HepG2 (cell line): ENCODE measurements around the gene UBAP2L. TPM values are rescaled to one million over a fixed set of nuclear protein-coding genes. Genes with fewer than 3 reads are reported as not detected.

Experiments used
- ATAC-seq: fragments of 200-7000 bp; cut with Tn5 transposase; 3 replicates; pipeline ENCODE4 v1.9.1; 2020; ENCODE audit warnings: mild to moderate bottlenecking, moderate library complexity
- BruUV-seq: library from RNA; stranded (reverse); fragments of 400-500 nt; replicated peaks from 2 replicates; lab custom pipeline; 2021; lab: Mats Ljungman, UMichigan
- CTCF ChIA-PET: fragments of 300-600 bp; formaldehyde crosslinking; extraction: SDS; loops from one replicate; lab custom pipeline; 2021; ENCODE audit warnings: low total read pairs, inconsistent platforms, low intra/inter-chr PET ratio; lab: Yijun Ruan, JAX
- POLR2A ChIA-PET: fragments of 350-600 bp; sonication (Branson Sonifier 250); formaldehyde crosslinking; loops from one replicate; lab custom pipeline; 2020; ENCODE audit warnings: antibody characterized with exemption, inconsistent platforms; lab: Yijun Ruan, JAX
- DNase-seq: peaks from one replicate; pipeline ENCODE4 v3.0.0-alpha.2; 2015; ENCODE audit warnings: low spot score
- FAIRE-seq: peaks from 3 replicates; lab custom pipeline; 2011; peaks lifted over from hg19 to GRCh38; lab: Jason Lieb, UNC
- H2AFZ ChIP-seq: one replicate; pipeline ENCODE4 v1.6.1; 2011; ENCODE audit warnings: low read length, inconsistent platforms
- H3K27ac ChIP-seq: fragments of 300-600 bp; 3 replicates; pipeline ENCODE4 v1.8.0; 2011; ENCODE audit warnings: mixed run types, mild to moderate bottlenecking, mixed read lengths, low read length, inconsistent platforms; ENCODE audit not compliant: insufficient read depth; ENCODE audit errors: extremely low read length
- H3K27me3 ChIP-seq, 2 experiments: fragments of 200-600 bp in 1 of 2; 2 replicates in 1 of 2; 3 replicates in 1 of 2; pipeline versions ENCODE4 v1.6.0 to v1.8.0; 2011; ENCODE audit warnings: low read length in 2 of 2, mild to moderate bottlenecking in 2 of 2, moderate library complexity in 2 of 2, inconsistent platforms in 1 of 2; ENCODE audit not compliant: insufficient read depth in 2 of 2, control insufficient read depth in 1 of 2
- H3K36me3 ChIP-seq, 2 experiments: fragments of 200-600 bp in 1 of 2; replicated peaks in 1 of 2; 2 replicates in 1 of 2; 3 replicates in 1 of 2; pipeline versions ENCODE4 v1.5.1 to v1.8.0; 2011; ENCODE audit warnings: low read length in 2 of 2, inconsistent platforms in 1 of 2; ENCODE audit not compliant: insufficient read depth in 2 of 2, control insufficient read depth in 1 of 2
- H3K4me1 ChIP-seq: 2 replicates; pipeline ENCODE4 v1.5.1; 2012; ENCODE audit warnings: low read length, inconsistent platforms; ENCODE audit not compliant: insufficient read depth
- H3K4me2 ChIP-seq: 2 replicates; pipeline ENCODE4 v1.6.0; 2011; ENCODE audit warnings: low read depth, low read length, inconsistent platforms
- H3K4me3 ChIP-seq, 3 experiments: fragments of 200-600 bp in 1 of 3; sonication (generic), shearing (Covaris generic) in 1 of 3; replicated peaks in 1 of 3; 2 replicates each; pipeline ENCODE4 v1.5.1; 2011 to 2016; ENCODE audit warnings: low read length in 3 of 3, inconsistent platforms in 2 of 3, low read depth in 2 of 3, mild to moderate bottlenecking in 2 of 3, control low read depth in 1 of 3, mixed read lengths in 1 of 3; ENCODE audit not compliant: insufficient read depth in 1 of 3
- H3K79me2 ChIP-seq: one replicate; pipeline ENCODE4 v1.6.1; 2011; ENCODE audit warnings: low read length, inconsistent platforms; ENCODE audit not compliant: insufficient read depth
- H3K9ac ChIP-seq: 2 replicates; pipeline ENCODE4 v1.6.0; 2011; ENCODE audit warnings: mild to moderate bottlenecking, low read depth, low read length, inconsistent platforms; ENCODE audit not compliant: insufficient read depth
- H3K9me3 ChIP-seq: 2 replicates; pipeline ENCODE4 v1.5.1; 2012; ENCODE audit warnings: mild to moderate bottlenecking, low read length
- H4K20me1 ChIP-seq: 2 replicates; pipeline ENCODE4 v1.6.0; 2011; ENCODE audit warnings: inconsistent platforms, mild to moderate bottlenecking, low read length, moderate library complexity; ENCODE audit not compliant: insufficient read depth
- CENPX ChIP-seq: sonication (generic); formaldehyde crosslinking; IDR thresholded peaks from 2 replicates; pipeline ENCODE4 v1.9.0; 2021; ENCODE audit warnings: mild to moderate bottlenecking, missing genetic modification reagents, moderate library complexity
- CTCF ChIP-seq: sonication (generic); formaldehyde crosslinking; IDR thresholded peaks from 2 replicates; pipeline ENCODE4 v1.5.0; 2020; ENCODE audit warnings: mild to moderate bottlenecking, missing genetic modification reagents, moderate library complexity
- EHMT2 ChIP-seq: fragments of 200-600 bp; sonication (generic); IDR thresholded peaks from 2 replicates; pipeline ENCODE4 v1.7.0; 2017; ENCODE audit warnings: antibody characterized with exemption, low read depth, low read length, borderline replicate concordance
- FIP1L1 ChIP-seq: fragments of 200-400 bp; formaldehyde crosslinking; IDR thresholded peaks from 2 replicates; pipeline ENCODE4 v1.6.1; 2018; ENCODE audit warnings: low read depth, mild to moderate bottlenecking, low read length, moderate library complexity, borderline replicate concordance; ENCODE audit not compliant: insufficient read depth
- GMEB2 ChIP-seq: IDR thresholded peaks from 2 replicates; pipeline ENCODE4 v1.6.1; 2016; ENCODE audit warnings: missing biosample characterization, missing genetic modification reagents, low read depth
- PITX1 ChIP-seq: sonication (generic); formaldehyde crosslinking; IDR thresholded peaks from 2 replicates; pipeline ENCODE4 v1.5.1; 2020; ENCODE audit warnings: mild to moderate bottlenecking, missing genetic modification reagents
- PPARG ChIP-seq: conservative IDR thresholded peaks from 2 replicates; pipeline ENCODE4 v1.6.1; 2016; ENCODE audit warnings: missing biosample characterization, missing genetic modification reagents
- SAP130 ChIP-seq: IDR thresholded peaks from 2 replicates; pipeline ENCODE4 v1.6.1; 2016; ENCODE audit warnings: low read depth
- SMAD3 ChIP-seq: sonication (generic); formaldehyde crosslinking; IDR thresholded peaks from 2 replicates; pipeline ENCODE4 v1.4.0; 2020; ENCODE audit warnings: missing genetic modification reagents
- SMC3 ChIP-seq: IDR thresholded peaks from 2 replicates; pipeline ENCODE4 v1.6.1; 2011; ENCODE audit warnings: low read length, improper control_type of control experiment
- SRY ChIP-seq: sonication (generic); formaldehyde crosslinking; IDR thresholded peaks from 2 replicates; pipeline ENCODE4 v1.8.0; 2022; ENCODE audit warnings: mild to moderate bottlenecking, missing genetic modification reagents
- TFAP4 ChIP-seq: sonication (generic); IDR thresholded peaks from 2 replicates; pipeline ENCODE4 v1.6.1; 2016; ENCODE audit warnings: low read depth, borderline replicate concordance
- ZNF232 ChIP-seq: sonication (generic); formaldehyde crosslinking; IDR thresholded peaks from 2 replicates; pipeline ENCODE4 v1.4.0; 2020; ENCODE audit warnings: missing genetic modification reagents, borderline replicate concordance
- ZNF256 ChIP-seq: sonication (generic); formaldehyde crosslinking; conservative IDR thresholded peaks from 2 replicates; pipeline ENCODE4 v1.4.0; 2020; ENCODE audit warnings: missing genetic modification reagents
- ZNF441 ChIP-seq: sonication (generic); formaldehyde crosslinking; IDR thresholded peaks from 2 replicates; pipeline ENCODE4 v1.7.0; 2021; ENCODE audit warnings: missing genetic modification reagents, borderline replicate concordance
- ZNF468 ChIP-seq: sonication (generic); formaldehyde crosslinking; IDR thresholded peaks from 2 replicates; pipeline ENCODE4 v1.8.0; 2022; ENCODE audit warnings: mild to moderate bottlenecking, moderate library complexity, missing genetic modification reagents
- ZNF563 ChIP-seq: sonication (generic); formaldehyde crosslinking; IDR thresholded peaks from 2 replicates; pipeline ENCODE4 v1.8.0; 2022; ENCODE audit warnings: mild to moderate bottlenecking, moderate library complexity, missing genetic modification reagents
- ZNF670 ChIP-seq: sonication (generic); formaldehyde crosslinking; IDR thresholded peaks from 2 replicates; pipeline ENCODE4 v1.8.0; 2022; ENCODE audit warnings: mild to moderate bottlenecking, missing genetic modification reagents, borderline replicate concordance
- ZNF747 ChIP-seq: sonication (generic); formaldehyde crosslinking; IDR thresholded peaks from 2 replicates; pipeline ENCODE4 v1.8.1; 2023; ENCODE audit warnings: missing genetic modification reagents, mild to moderate bottlenecking, borderline replicate concordance
- WGBS: methylation state at CpG from one replicate; pipeline ENCODE4 v1.1.6; 2017; ENCODE audit warnings: low lambda C conversion rate; 5-methylcytosine and 5-hydroxymethylcytosine counted together
- in situ Hi-C: cut with HindIII; loops from 2 replicates; pipeline ENCODE4 v1.10.0; 2017; ENCODE audit warnings: low pct_unique_long_range_greater_than_20kb; ENCODE audit not compliant: extremely low pct_ligation_motif_present
- intact Hi-C: fragments of 100-400 bp; cut with micrococcal nuclease; formaldehyde crosslinking; loops from one replicate; pipeline ENCODE4 v1.10.0; 2022; ENCODE audit not compliant: unreplicated experiment
- polyA plus RNA-seq, 8 experiments: library from polyadenylated mRNA; depleted of rRNA in 3 of 8; stranded (reverse) in 7 of 8; unstranded in 1 of 8; fragments of >200 nt; fragmentation: Illumina TruSeq in 4 of 8; extraction: Trizol in 4 of 8; gene quantifications; 2 replicates each; pipeline versions ENCODE4 v1.2.1 to v1.2.3, GENCODE V29; 2011 to 2016; ENCODE audit warnings: low read depth in 4 of 8, missing spikeins in 1 of 8, mixed read lengths in 1 of 8; ENCODE audit not compliant: insufficient read depth in 1 of 8
- total RNA-seq, 5 experiments: library from RNA; depleted of rRNA; stranded (reverse); fragments of >200 nt; fragmentation: Illumina TruSeq; extraction: Trizol; gene quantifications; 2 replicates each; pipeline ENCODE4 v1.2.3, GENCODE V29; 2016; ENCODE audit warnings: low read depth in 1 of 5

The UBAP2L gene
- total and polyA plus RNA-seq, 2 of the 13 experiments (the other 11 are each of a cell fraction or from before 2014, with no cell fraction given) = 74.2 to 159 TPM

GRCh38 chr1:154198756-154199562 lies 21.8 kb upstream of the UBAP2L start:
- Histone ChIP-seq H3K27ac (peak overlapping the region; percentile 43), H3K9ac (peak overlapping the region; percentile 38; the same call in 1 of the 2 replicates), H4K20me1 (no peaks in the 10 kb centered on the region), H3K4me1 (peaks cover 46% of the 10 kb centered on the region), H3K9me3 (no peaks in the 10 kb centered on the region), H3K27me3 (peaks cover 0 to 8% of the 10 kb centered on the region in 2 experiments; a peak in 3 of 5 replicates), H3K4me3 (peak overlapping the region in 2 of 3 experiments; percentile 51 to 56; a peak in 3 of 6 replicates), H2AFZ (peak overlapping the region; percentile 86), H3K4me2 (peak overlapping the region; percentile 85), H3K79me2 (no peaks in the 10 kb centered on the region), H3K36me3 (no peaks in the 10 kb centered on the region)
- intact Hi-C loops (loop anchor here (1.0 to 10.0 kb wide), 2 partner anchors 73 to 136 kb away; partner anchors contain the start of gene HAX1), in situ Hi-C loops (no loop called here)
- peak; percentile 71 for DNase-seq
- BruUV-seq = no TSS peak
- ChIA-PET POLR2A (interaction anchor here (1.0 to 2.0 kb wide), 9 partner anchors 10 to 136 kb away, joined by 3 to 9 read pairs (median 5); partner anchors contain the start of genes HAX1 and UBAP2L), CTCF (interaction anchor here (1.0 to 3.2 kb wide), 4 partner anchors 13 to 146 kb away, joined by 3 to 43 read pairs (median 4); partner anchors contain the start of gene HAX1)
- WGBS = 3% methylated on average over 5 of the region's 5 CpGs
- ATAC-seq = peak; percentile 75
- FAIRE-seq = peak; percentile 39
- no peak for TF ChIP-seq SRY
- peak; percentile 9 for TF ChIP-seq SAP130 (CRISPR knock-in tag)
- peak; percentile 32; the same call in 1 of the 2 replicates for TF ChIP-seq TFAP4
- no peak for TF ChIP-seq ZNF563 (CRISPR knock-in tag)
- TF ChIP-seq SMAD3 = no peak
- TF ChIP-seq SMC3 = peak; percentile 59; the same call in 1 of the 2 replicates
- TF ChIP-seq CTCF = peak; percentile 68
- no peak for TF ChIP-seq CENPX (CRISPR knock-in tag)
- TF ChIP-seq ZNF670 = no peak
- TF ChIP-seq FIP1L1 = no peak
- no peak for TF ChIP-seq ZNF256
- TF ChIP-seq PPARG (CRISPR knock-in tag) = no peak
- no peak for TF ChIP-seq ZNF441 (CRISPR knock-in tag)
- TF ChIP-seq ZNF468 = no peak
- TF ChIP-seq ZNF747 (CRISPR knock-in tag) = no peak
- TF ChIP-seq PITX1 (CRISPR knock-in tag) = peak; percentile 49; the same call in 1 of the 2 replicates
- no peak for TF ChIP-seq GMEB2 (CRISPR knock-in tag)
- TF ChIP-seq ZNF232 = no peak
- TF ChIP-seq EHMT2 = no peak
